B cell (primary cell): Measurements from ENCODE around the gene OGDH.

ENCODE experiments used
- EZH2 ChIP-seq: IDR thresholded peaks from 2 replicates; pipeline ENCODE4 v1.6.1; 2012; ENCODE audit warnings: borderline replicate concordance, low read depth, mild to moderate bottlenecking, moderate library complexity, low read length; ENCODE audit not compliant: insufficient read depth, poor library complexity, severe bottlenecking
- TF ChIP-seq, protein P1 (sequence below): fragments of 200-600 bp; IDR thresholded peaks from one replicate; pipeline ENCODE4 v1.8.0; 2022; ENCODE audit warnings: antibody characterized with exemption, mild to moderate bottlenecking

- TF ChIP-seq, protein P1, sequence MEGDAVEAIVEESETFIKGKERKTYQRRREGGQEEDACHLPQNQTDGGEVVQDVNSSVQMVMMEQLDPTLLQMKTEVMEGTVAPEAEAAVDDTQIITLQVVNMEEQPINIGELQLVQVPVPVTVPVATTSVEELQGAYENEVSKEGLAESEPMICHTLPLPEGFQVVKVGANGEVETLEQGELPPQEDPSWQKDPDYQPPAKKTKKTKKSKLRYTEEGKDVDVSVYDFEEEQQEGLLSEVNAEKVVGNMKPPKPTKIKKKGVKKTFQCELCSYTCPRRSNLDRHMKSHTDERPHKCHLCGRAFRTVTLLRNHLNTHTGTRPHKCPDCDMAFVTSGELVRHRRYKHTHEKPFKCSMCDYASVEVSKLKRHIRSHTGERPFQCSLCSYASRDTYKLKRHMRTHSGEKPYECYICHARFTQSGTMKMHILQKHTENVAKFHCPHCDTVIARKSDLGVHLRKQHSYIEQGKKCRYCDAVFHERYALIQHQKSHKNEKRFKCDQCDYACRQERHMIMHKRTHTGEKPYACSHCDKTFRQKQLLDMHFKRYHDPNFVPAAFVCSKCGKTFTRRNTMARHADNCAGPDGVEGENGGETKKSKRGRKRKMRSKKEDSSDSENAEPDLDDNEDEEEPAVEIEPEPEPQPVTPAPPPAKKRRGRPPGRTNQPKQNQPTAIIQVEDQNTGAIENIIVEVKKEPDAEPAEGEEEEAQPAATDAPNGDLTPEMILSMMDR = no peak
- no peak for TF ChIP-seq EZH2
These were observed 43.2 kb upstream of the OGDH start for GRCh38 chr7:44563171-44563679.
